ENCODE results near the gene IRF7. TPM values are rescaled to one million over a fixed set of nuclear protein-coding genes. Genes with fewer than 3 reads are reported as not detected.

IRF7 gene
- total RNA-seq, 2 donors from 2014 or later: 33.8 to 45.4 TPM

DNA sequence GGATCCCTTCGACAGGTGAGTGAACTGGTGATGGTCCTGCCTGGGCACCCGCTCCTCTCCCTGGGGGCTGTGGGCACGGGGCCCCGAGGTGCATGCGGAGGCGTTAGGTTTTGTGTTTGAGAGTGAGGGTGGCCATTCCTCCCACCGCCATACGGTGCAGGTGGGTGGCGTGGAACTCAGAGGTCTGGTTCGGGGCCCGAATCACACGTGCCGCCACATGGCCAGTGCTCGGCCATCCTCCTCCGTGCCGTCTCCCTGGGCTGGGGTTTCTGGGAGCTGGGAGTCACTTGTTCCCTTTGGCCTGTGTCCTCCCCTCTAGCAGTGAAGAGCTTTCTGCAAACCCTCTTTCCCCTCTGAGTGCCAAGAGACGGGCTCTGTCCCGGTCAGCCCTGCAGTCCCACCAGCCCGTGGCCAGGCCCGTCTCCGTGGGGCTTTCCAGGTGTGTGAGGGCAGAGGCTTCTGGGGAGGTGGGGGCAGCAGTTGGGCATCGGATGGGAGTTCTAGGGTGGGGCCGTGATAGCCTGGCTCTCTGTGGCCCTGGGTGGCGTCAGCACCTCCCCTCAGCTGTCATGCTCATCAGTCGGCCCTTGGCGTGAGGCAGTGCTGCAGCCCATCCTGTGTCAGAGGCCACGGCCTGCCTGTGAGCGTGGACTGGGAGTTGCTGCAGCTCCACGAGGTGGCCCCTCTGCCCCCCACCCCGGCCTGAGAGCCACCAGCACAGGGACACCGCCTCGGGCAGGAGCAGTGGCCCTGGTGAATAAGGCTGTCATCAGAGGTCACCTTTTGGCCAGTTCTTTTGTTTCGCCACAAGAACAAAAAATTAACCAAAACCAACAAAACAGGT is 10.2 kb downstream of the IRF7 start:
- peaks cover 84% of the 10 kb centered on the region for H3K36me3 ChIP-seq
- ATAC-seq (ENCODE audit: insufficient number of reproducible peaks, low FRiP score, low read depth): no peak
- H3K27me3 ChIP-seq (replicated peaks; ENCODE audit: insufficient read depth): no peaks in the 10 kb centered on the region
- H3K9me3 ChIP-seq: no peaks in the 10 kb centered on the region
- H3K4me3 ChIP-seq: no peak overlapping the region
- TF ChIP-seq, protein P1, sequence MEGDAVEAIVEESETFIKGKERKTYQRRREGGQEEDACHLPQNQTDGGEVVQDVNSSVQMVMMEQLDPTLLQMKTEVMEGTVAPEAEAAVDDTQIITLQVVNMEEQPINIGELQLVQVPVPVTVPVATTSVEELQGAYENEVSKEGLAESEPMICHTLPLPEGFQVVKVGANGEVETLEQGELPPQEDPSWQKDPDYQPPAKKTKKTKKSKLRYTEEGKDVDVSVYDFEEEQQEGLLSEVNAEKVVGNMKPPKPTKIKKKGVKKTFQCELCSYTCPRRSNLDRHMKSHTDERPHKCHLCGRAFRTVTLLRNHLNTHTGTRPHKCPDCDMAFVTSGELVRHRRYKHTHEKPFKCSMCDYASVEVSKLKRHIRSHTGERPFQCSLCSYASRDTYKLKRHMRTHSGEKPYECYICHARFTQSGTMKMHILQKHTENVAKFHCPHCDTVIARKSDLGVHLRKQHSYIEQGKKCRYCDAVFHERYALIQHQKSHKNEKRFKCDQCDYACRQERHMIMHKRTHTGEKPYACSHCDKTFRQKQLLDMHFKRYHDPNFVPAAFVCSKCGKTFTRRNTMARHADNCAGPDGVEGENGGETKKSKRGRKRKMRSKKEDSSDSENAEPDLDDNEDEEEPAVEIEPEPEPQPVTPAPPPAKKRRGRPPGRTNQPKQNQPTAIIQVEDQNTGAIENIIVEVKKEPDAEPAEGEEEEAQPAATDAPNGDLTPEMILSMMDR (IDR thresholded peaks at IDR 0.05): no peak
- H3K27ac ChIP-seq: no peak overlapping the region
- DNase-seq (ENCODE audit: low spot score): no peak
- H3K4me1 ChIP-seq (ENCODE audit: control insufficient read depth in 1 of 2, low read depth in 2 of 2): no peaks in the 10 kb centered on the region

DNA sequence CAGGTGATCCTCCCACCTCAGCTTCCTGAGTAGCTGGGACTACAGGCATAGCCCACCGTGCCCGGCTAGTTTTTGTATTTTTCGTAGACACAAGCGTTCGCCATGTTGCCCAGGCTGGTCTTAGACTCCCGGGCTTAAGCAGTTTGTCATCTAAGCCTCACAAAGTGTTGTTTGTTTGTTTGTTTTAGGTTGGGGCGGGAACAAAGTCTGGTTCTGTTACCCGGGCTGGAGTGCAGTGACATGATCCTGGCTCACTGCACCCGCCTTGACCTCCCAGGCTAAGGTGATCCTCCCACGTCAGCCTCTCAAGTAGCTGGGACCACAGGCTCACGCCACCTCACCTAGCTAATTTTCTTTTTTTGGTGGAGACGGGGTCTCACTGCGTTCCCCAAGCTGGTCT is 12.6 kb downstream of the IRF7 start:
- no peak overlapping the region for H3K27ac ChIP-seq
- TF ChIP-seq, protein P1 (IDR thresholded peaks at IDR 0.05): no peak
- ATAC-seq (ENCODE audit: insufficient number of reproducible peaks, low FRiP score, low read depth): no peak
- H3K36me3 ChIP-seq: peaks cover 76% of the 10 kb centered on the region
- no peaks in the 10 kb centered on the region for H3K9me3 ChIP-seq
- no peak overlapping the region for H3K4me3 ChIP-seq
- H3K4me1 ChIP-seq (ENCODE audit: control insufficient read depth in 1 of 2, low read depth in 2 of 2): no peaks in the 10 kb centered on the region
- DNase-seq (ENCODE audit: low spot score): no peak
- H3K27me3 ChIP-seq (replicated peaks; ENCODE audit: insufficient read depth): no peaks in the 10 kb centered on the region

DNA sequence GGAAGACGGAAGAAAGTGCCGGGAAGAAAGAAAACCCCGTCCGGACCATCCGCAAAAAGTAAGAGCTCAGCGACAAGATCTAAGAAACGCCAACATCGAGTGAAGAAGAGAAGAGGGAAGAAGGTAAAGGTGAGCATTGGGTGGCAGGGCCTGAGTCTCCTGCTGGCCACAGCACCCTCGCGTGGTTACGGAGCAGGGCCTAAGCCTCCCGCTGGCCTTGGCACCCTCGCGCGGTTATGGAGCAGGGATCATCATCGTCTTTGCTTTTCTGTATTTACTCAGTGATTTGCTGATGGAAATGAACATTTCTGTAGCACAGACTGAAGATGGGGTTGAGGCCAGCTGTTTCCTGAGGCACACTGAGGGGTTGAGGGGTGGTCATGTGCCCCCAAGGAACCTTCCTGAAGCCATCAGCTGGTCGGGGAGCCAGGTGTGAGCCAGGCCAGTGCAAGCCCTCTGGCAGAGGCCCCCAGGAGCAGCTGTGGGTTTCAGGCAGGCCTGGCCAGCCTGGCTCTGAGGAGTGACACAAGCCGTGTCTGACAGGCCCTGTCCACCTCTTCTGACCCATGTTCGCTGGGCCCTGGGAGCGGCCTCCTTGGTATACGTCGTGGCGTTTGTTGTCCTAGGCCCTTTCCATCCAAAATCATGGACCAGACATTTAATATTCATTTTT is 14.0 kb downstream of the IRF7 start:
- Histone ChIP-seq H3K27ac (no peak overlapping the region), H3K4me3 (no peak overlapping the region), H3K4me1 (ENCODE audit: control insufficient read depth in 1 of 2, low read depth in 2 of 2) (no peaks in the 10 kb centered on the region), H3K27me3 (replicated peaks; ENCODE audit: insufficient read depth) (no peaks in the 10 kb centered on the region), H3K9me3 (no peaks in the 10 kb centered on the region), H3K36me3 (peaks cover 74% of the 10 kb centered on the region)
- TF ChIP-seq, protein P1 (IDR thresholded peaks at IDR 0.05): no peak
- ATAC-seq (ENCODE audit: insufficient number of reproducible peaks, low FRiP score, low read depth) (no peak), DNase-seq (ENCODE audit: low spot score) (no peak)

DNA sequence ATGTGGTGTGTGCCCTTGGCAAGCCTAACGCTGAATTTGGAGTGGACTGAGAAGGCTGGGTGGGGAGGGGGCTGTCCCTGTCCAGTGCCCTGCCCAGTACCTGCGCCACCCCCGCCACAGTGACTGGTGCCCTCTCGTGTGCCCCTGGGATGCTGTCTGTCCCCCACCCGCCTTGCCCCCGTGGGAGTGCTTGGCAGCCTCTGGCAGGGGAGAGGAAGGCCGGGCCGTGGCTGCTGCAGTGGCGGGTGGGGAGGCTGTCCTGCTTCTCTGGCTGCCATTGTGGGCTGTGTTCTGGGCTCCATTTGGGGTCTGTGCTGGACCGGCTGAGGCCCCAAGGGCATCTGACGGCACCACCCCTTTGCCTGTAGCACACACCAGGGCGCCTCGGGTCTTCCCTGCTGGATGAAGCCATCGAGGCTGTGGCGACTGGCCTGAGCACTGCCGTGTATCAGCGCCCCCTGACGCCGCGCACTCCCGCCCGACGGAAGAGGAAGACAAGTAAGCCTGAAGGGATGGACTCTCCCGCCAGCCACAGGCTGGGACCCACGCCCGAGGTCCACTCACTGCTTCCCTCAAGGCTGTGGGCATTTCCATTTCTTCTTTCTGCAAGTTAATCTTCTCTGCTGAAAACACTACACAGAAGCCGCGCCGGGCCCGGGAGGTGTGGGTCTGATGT is 17.6 kb downstream of the IRF7 start:
- TF ChIP-seq, protein P1 (IDR thresholded peaks at IDR 0.05): no peak
- Histone ChIP-seq H3K27me3 (replicated peaks; ENCODE audit: insufficient read depth) (no peaks in the 10 kb centered on the region), H3K36me3 (peaks cover 70% of the 10 kb centered on the region), H3K4me1 (ENCODE audit: control insufficient read depth in 1 of 2, low read depth in 2 of 2) (no peaks in the 10 kb centered on the region), H3K27ac (no peak overlapping the region), H3K9me3 (no peaks in the 10 kb centered on the region), H3K4me3 (no peak overlapping the region)
- no peak for DNase-seq (ENCODE audit: low spot score)
- ATAC-seq (ENCODE audit: insufficient number of reproducible peaks, low FRiP score, low read depth): no peak

DNA sequence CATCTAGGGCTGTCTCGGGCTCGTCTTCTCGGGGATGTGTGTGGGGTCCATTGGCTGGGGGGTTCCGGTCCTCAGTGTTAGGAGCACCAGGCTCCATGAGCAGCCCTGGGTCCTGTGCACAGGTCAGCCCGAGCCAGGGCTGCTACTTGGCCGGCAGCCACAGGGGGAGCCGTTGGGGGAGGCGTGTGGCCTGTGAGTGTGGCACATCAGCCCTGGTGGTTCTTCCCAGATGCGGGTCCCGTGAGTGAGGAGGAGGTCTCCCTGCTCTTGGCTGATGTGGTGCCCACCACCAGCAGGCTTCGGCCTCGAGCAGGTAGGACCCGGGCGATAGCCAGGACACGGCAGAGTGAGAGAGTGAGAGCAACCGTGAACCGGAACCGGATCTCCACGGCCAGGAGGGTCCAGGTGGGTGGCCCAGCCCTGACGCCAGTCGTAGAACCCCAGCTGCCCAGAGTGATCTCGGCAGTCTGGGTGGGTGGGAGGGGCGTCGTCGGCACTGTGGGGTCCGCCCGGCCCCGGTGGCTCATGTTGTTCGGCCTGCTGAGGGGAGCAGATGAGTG is 18.5 kb downstream of the IRF7 start:
- Histone ChIP-seq H3K36me3 (peaks cover 76% of the 10 kb centered on the region), H3K27me3 (replicated peaks; ENCODE audit: insufficient read depth) (no peaks in the 10 kb centered on the region), H3K27ac (no peak overlapping the region), H3K9me3 (no peaks in the 10 kb centered on the region), H3K4me3 (no peak overlapping the region), H3K4me1 (ENCODE audit: control insufficient read depth in 1 of 2, low read depth in 2 of 2) (no peaks in the 10 kb centered on the region)
- DNase-seq (ENCODE audit: low spot score) (no peak), ATAC-seq (ENCODE audit: insufficient number of reproducible peaks, low FRiP score, low read depth) (no peak)
- TF ChIP-seq, protein P1 (IDR thresholded peaks at IDR 0.05): no peak

All from thoracic aorta (tissue), 2 donors.